WTC11 (cell line): ENCODE measurements around the gene MUC12.
"Not testable (repeated sequence)": the region's sequence is repeated elsewhere in the genome, so short reads cannot be mapped to it uniquely, and the experiment has no call there.

ENCODE experiments used
- ATF1 ChIP-seq: sonication (generic); formaldehyde crosslinking; IDR thresholded peaks from 2 replicates; pipeline ENCODE4 v1.8.1; 2023; ENCODE audit warnings: mild to moderate bottlenecking, moderate library complexity, missing genetic modification reagents
- CTCF ChIP-seq: fragments of 200-600 bp; IDR thresholded peaks from 2 replicates; pipeline ENCODE4 v1.8.0; 2022; ENCODE audit warnings: antibody characterized with exemption
- E2F5 ChIP-seq: sonication (generic); formaldehyde crosslinking; IDR thresholded peaks from 2 replicates; pipeline ENCODE4 v1.8.1; 2022; ENCODE audit warnings: mild to moderate bottlenecking, moderate library complexity, missing genetic modification reagents
- FOXP1 ChIP-seq: sonication (generic); formaldehyde crosslinking; IDR thresholded peaks from 2 replicates; pipeline ENCODE4 v1.8.0; 2022; ENCODE audit warnings: missing genetic modification reagents, mild to moderate bottlenecking, moderate library complexity, borderline replicate concordance
- NR2C2 ChIP-seq: sonication (generic); formaldehyde crosslinking; IDR thresholded peaks from 2 replicates; pipeline ENCODE4 v1.8.0; 2022; ENCODE audit warnings: mild to moderate bottlenecking, missing genetic modification reagents
- PREB ChIP-seq: sonication (generic); formaldehyde crosslinking; IDR thresholded peaks from 2 replicates; pipeline ENCODE4 v1.8.1; 2022; ENCODE audit warnings: mild to moderate bottlenecking, missing genetic modification reagents, moderate library complexity, borderline replicate concordance
- ZNF512 ChIP-seq: sonication (generic); formaldehyde crosslinking; IDR thresholded peaks from 2 replicates; pipeline ENCODE4 v1.8.1; 2022; ENCODE audit warnings: missing genetic modification reagents, borderline replicate concordance

- TF ChIP-seq E2F5 (CRISPR knock-in tag); CTCF; NR2C2 (CRISPR knock-in tag); ATF1; FOXP1 (CRISPR knock-in tag); ZNF512 (CRISPR knock-in tag); PREB (CRISPR knock-in tag): not testable (repeated sequence)
Observed at GRCh38 chr7:100985033-100985797, 15.8 kb downstream of the MUC12 start.
